Measurements from ENCODE around the gene ROCK1. TPM values are rescaled to one million over a fixed set of nuclear protein-coding genes. Genes with fewer than 3 reads are reported as not detected.
"Not testable (repeated sequence)": the region's sequence is repeated elsewhere in the genome, so short reads cannot be mapped to it uniquely, and the experiment has no call there.

ROCK1 gene
- total and polyA plus RNA-seq, 2 donors: 25.6 to 37.6 TPM

DNA sequence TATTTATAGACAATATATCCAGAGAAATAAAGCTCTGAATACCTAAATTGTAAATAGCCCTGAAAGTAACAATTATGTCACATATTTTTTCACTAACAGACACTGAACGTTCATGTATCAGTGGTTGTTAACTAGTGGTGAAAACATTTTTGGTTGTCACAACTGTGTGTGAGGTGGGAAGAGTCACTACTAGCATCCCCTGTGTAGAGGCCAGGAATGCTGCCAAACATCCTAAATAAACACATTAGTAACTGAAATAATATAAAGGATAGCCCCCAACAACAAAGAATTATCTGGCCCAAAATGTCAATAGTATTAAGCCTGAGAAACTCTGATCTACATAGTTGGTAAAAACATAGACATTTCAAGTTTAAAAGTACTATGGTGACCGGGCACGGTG is 64.5 kb downstream of the ROCK1 start:
- Histone ChIP-seq H3K4me1 (ENCODE audit: control insufficient read depth in 2 of 2, insufficient read depth in 2 of 2, low read length in 2 of 2) (no peaks in the 10 kb centered on the region), H3K27ac (ENCODE audit: low read depth in 1 of 2, low read length in 1 of 2) (no peak overlapping the region), H3K36me3 (ENCODE audit: control insufficient read depth in 2 of 2, insufficient read depth in 2 of 2, low read length in 1 of 2) (peaks cover 0 to 22% of the 10 kb centered on the region in 2 donors), H3K4me3 (ENCODE audit: low read length in 2 of 2) (no peak overlapping the region), H3K27me3 (ENCODE audit: control insufficient read depth in 2 of 2, insufficient read depth in 1 of 2, low read length in 1 of 2) (no peaks in the 10 kb centered on the region), H3K9me3 (ENCODE audit: control insufficient read depth in 2 of 2, insufficient read depth in 1 of 2, low read length in 1 of 2) (no peaks in the 10 kb centered on the region)
- DNase-seq (ENCODE audit: low read depth in 6 of 9, low spot score in 9 of 9): no peak
- WGBS: 97% methylated on average over 3 of the region's 3 CpGs

DNA sequence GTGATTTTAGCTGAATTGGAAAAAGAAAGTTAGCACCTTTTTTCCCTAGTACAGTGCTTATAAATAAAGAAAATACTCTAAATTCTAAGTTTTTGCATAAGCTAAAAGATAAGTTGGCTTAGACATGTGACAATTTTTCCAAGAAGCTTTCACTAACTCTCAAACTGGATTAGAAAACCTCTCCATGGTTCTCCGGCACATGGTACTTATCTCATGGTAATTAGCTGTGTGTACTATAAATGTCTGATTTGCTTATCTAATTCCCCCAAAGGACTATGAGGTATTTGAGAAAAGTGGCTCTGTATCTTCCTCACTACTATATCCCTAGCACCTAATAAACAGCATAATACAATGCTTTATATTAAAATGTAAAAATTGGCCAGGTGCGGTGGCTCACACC is 71.1 kb downstream of the ROCK1 start:
- Histone ChIP-seq H3K36me3 (ENCODE audit: control insufficient read depth in 2 of 2, insufficient read depth in 2 of 2, low read length in 1 of 2) (peaks cover 0 to 27% of the 10 kb centered on the region in 2 donors), H3K4me1 (ENCODE audit: control insufficient read depth in 2 of 2, insufficient read depth in 2 of 2, low read length in 2 of 2) (no peaks in the 10 kb centered on the region), H3K27ac (ENCODE audit: low read depth in 1 of 2, low read length in 1 of 2) (no peak overlapping the region), H3K27me3 (ENCODE audit: control insufficient read depth in 2 of 2, insufficient read depth in 1 of 2, low read length in 1 of 2) (no peaks in the 10 kb centered on the region), H3K9me3 (ENCODE audit: control insufficient read depth in 2 of 2, insufficient read depth in 1 of 2, low read length in 1 of 2) (no peaks in the 10 kb centered on the region), H3K4me3 (ENCODE audit: low read length in 2 of 2) (no peak overlapping the region)
- DNase-seq (ENCODE audit: low read depth in 6 of 9, low spot score in 9 of 9): no peak
- WGBS: 99% methylated on average over 2 of the region's 2 CpGs

DNA sequence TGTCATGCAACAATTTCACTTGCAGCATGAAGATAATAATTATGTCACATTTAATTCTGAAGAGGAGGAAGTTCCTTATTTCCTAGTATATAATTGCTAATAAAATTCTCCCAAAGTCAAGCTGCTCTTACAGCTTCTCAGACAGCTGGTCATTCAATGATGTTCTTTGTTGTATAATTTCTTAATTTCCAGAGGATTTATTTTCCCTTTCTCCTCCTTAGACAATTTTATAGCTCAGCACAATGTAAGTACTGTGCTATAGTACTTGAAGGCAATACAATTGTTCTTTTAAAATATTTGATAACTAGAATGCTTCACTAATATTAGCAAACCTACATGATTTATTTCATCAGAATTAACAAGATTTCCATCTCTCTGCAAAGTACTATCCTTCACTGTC is 73.4 kb downstream of the ROCK1 start:
- no peaks in the 10 kb centered on the region for H3K27me3 ChIP-seq (ENCODE audit: control insufficient read depth in 2 of 2, insufficient read depth in 1 of 2, low read length in 1 of 2)
- H3K27ac ChIP-seq (ENCODE audit: low read depth in 1 of 2, low read length in 1 of 2): no peak overlapping the region
- H3K4me3 ChIP-seq (ENCODE audit: low read length in 2 of 2): no peak overlapping the region
- peaks cover 5 to 22% of the 10 kb centered on the region in 2 donors for H3K36me3 ChIP-seq (ENCODE audit: control insufficient read depth in 2 of 2, insufficient read depth in 2 of 2, low read length in 1 of 2)
- no peaks in the 10 kb centered on the region for H3K9me3 ChIP-seq (ENCODE audit: control insufficient read depth in 2 of 2, insufficient read depth in 1 of 2, low read length in 1 of 2)
- no peaks in the 10 kb centered on the region for H3K4me1 ChIP-seq (ENCODE audit: control insufficient read depth in 2 of 2, insufficient read depth in 2 of 2, low read length in 2 of 2)
- DNase-seq (ENCODE audit: low read depth in 6 of 9, low spot score in 9 of 9): no peak

DNA sequence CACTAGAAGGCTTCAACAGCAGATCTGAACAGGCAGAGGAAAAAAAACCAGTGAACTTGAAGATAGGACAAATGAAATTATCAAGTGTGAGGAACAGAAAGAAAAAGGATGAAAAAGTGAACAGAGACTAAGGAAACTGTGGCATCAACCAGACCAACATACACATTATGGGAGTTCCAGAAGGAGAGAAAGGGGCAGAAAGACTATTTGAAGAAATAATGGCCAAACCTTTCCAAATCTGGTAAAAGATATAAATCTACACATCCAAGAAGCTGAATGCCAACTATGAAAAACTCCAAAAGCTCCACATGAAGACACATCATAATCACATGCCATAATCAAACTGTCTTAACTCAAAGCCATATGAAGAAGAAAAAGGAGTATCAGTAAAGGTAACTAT is 79.8 kb downstream of the ROCK1 start:
- no peak for DNase-seq (ENCODE audit: low read depth in 6 of 9, low spot score in 9 of 9)
- H3K36me3 ChIP-seq (ENCODE audit: control insufficient read depth in 2 of 2, insufficient read depth in 2 of 2, low read length in 1 of 2): peaks cover 5 to 18% of the 10 kb centered on the region in 2 donors
- no peak overlapping the region for H3K4me3 ChIP-seq (ENCODE audit: low read length in 2 of 2)
- H3K27me3 ChIP-seq (ENCODE audit: control insufficient read depth in 2 of 2, insufficient read depth in 1 of 2, low read length in 1 of 2): no peaks in the 10 kb centered on the region
- H3K4me1 ChIP-seq (ENCODE audit: control insufficient read depth in 2 of 2, insufficient read depth in 2 of 2, low read length in 2 of 2): no peaks in the 10 kb centered on the region
- H3K9me3 ChIP-seq (ENCODE audit: control insufficient read depth in 2 of 2, insufficient read depth in 1 of 2, low read length in 1 of 2): no peaks in the 10 kb centered on the region
- H3K27ac ChIP-seq (ENCODE audit: low read depth in 1 of 2, low read length in 1 of 2): no peak overlapping the region

DNA sequence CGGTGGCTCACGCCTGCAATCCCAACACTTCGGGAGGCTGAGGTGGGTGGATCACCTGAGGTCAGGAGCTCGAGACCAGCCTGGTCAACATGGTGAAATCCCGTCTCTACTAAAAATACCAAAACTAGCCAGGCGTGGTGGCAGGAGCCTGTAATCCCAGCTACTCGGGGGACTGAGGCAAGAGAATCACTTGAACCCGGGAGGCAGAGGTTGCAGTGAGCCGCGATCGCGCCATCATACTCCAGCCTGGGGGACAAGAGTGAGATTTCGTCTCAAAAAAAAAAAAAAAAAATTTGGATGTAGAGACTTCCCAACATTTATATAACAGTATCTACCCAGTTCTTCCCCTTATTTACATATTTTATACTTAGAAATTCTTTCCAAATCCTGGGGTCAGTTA is 93.4 kb downstream of the ROCK1 start:
- H3K4me1 ChIP-seq (ENCODE audit: control insufficient read depth in 2 of 2, insufficient read depth in 2 of 2, low read length in 2 of 2); H3K27ac ChIP-seq (ENCODE audit: low read depth in 1 of 2, low read length in 1 of 2); H3K4me3 ChIP-seq (ENCODE audit: low read length in 2 of 2); DNase-seq (ENCODE audit: low read depth in 6 of 9, low spot score in 9 of 9); H3K27me3 ChIP-seq (ENCODE audit: control insufficient read depth in 2 of 2, insufficient read depth in 1 of 2, low read length in 1 of 2); H3K9me3 ChIP-seq (ENCODE audit: control insufficient read depth in 2 of 2, insufficient read depth in 1 of 2, low read length in 1 of 2): not testable (repeated sequence)
- WGBS: 99% methylated on average over 13 of the region's 13 CpGs
- H3K36me3 ChIP-seq (ENCODE audit: control insufficient read depth in 2 of 2, insufficient read depth in 2 of 2, low read length in 1 of 2): peaks cover 15 to 47% of the 10 kb centered on the region in 2 donors

DNA sequence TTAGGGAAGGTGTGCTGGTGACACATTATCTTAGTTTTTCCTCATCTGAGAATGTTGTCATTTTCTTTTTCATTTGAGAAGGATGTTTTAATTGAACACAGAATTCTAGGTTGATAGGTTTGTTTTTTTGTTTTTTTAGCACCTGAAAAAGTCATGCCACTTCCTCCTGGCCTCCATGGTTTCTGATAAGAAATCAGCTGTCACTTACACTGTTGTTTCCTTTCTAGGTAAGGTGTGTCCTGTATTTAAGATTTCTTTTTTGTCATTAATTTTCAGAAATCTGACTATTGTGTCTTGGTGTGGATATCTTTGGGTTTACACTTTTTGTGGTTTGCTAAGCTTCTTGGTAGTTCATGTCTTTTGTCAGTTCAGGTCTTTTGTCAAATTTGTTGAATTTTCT is 99.3 kb downstream of the ROCK1 start:
- no peak for DNase-seq (ENCODE audit: low read depth in 6 of 9, low spot score in 9 of 9)
- Histone ChIP-seq H3K36me3 (ENCODE audit: control insufficient read depth in 2 of 2, insufficient read depth in 2 of 2, low read length in 1 of 2) (peaks cover 13 to 39% of the 10 kb centered on the region in 2 donors), H3K27ac (ENCODE audit: low read depth in 1 of 2, low read length in 1 of 2) (no peak overlapping the region)

DNA sequence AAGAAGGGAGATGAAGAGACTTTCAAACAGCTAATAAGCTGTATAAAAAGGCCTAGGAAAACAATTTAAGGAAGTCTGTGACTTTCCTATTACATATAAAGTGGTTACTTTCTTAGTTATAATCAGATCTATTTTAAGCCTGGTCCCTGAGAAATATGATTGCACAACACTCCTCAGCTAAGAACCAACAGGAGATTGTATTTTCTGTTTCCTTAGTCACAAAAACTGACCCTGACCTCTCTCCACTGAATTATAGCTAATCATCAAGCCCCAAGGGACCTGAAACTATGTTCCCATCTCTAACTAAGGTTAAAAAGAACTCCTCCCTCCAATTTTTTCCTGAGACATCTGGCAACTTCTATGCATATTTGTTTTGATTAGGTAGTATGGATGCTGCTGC is 106.9 kb downstream of the ROCK1 start:
- Histone ChIP-seq H3K4me1 (ENCODE audit: control insufficient read depth in 2 of 2, insufficient read depth in 2 of 2, low read length in 2 of 2) (no peaks in the 10 kb centered on the region), H3K36me3 (ENCODE audit: control insufficient read depth in 2 of 2, insufficient read depth in 2 of 2, low read length in 1 of 2) (peaks cover 15 to 43% of the 10 kb centered on the region in 2 donors), H3K9me3 (ENCODE audit: control insufficient read depth in 2 of 2, insufficient read depth in 1 of 2, low read length in 1 of 2) (no peaks in the 10 kb centered on the region), H3K27ac (ENCODE audit: low read depth in 1 of 2, low read length in 1 of 2) (no peak overlapping the region), H3K27me3 (ENCODE audit: control insufficient read depth in 2 of 2, insufficient read depth in 1 of 2, low read length in 1 of 2) (no peaks in the 10 kb centered on the region), H3K4me3 (ENCODE audit: low read length in 2 of 2) (no peak overlapping the region)
- DNase-seq (ENCODE audit: low read depth in 6 of 9, low spot score in 9 of 9): no peak

More for the DNA sequence above, 99.3 kb downstream of the ROCK1 start:
- Histone ChIP-seq H3K27me3 (ENCODE audit: control insufficient read depth in 2 of 2, insufficient read depth in 1 of 2, low read length in 1 of 2) (no peaks in the 10 kb centered on the region), H3K4me3 (ENCODE audit: low read length in 2 of 2) (no peak overlapping the region), H3K4me1 (ENCODE audit: control insufficient read depth in 2 of 2, insufficient read depth in 2 of 2, low read length in 2 of 2) (no peaks in the 10 kb centered on the region), H3K9me3 (ENCODE audit: control insufficient read depth in 2 of 2, insufficient read depth in 1 of 2, low read length in 1 of 2) (peaks cover 4 to 7% of the 10 kb centered on the region in 2 donors)

DNA sequence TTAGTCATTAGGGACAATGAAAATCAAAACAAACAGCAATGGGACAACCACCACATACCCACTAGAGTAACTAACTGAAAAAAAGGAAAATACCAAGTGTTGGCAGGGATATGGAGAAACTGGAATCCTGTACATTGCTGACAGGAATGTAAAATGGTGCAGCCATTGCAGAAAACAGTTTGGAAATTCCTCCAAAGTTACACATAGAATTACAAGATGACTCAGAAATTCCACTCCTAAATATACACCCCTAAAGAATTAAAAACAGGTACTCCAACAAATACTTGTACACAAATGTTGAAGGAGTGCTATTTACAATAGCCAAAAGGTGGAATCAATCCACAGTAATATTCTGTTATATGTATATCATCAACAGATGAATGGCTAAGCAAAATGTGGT is 110.9 kb downstream of the ROCK1 start:
- no peak overlapping the region for H3K4me3 ChIP-seq (ENCODE audit: low read length in 2 of 2)
- no peaks in the 10 kb centered on the region for H3K4me1 ChIP-seq (ENCODE audit: control insufficient read depth in 2 of 2, insufficient read depth in 2 of 2, low read length in 2 of 2)
- H3K9me3 ChIP-seq (ENCODE audit: control insufficient read depth in 2 of 2, insufficient read depth in 1 of 2, low read length in 1 of 2): no peaks in the 10 kb centered on the region
- no peaks in the 10 kb centered on the region for H3K27me3 ChIP-seq (ENCODE audit: control insufficient read depth in 2 of 2, insufficient read depth in 1 of 2, low read length in 1 of 2)
- peaks cover 10 to 28% of the 10 kb centered on the region in 2 donors for H3K36me3 ChIP-seq (ENCODE audit: control insufficient read depth in 2 of 2, insufficient read depth in 2 of 2, low read length in 1 of 2)
- no peak for DNase-seq (ENCODE audit: low read depth in 6 of 9, low spot score in 9 of 9)
- no peak overlapping the region for H3K27ac ChIP-seq (ENCODE audit: low read depth in 1 of 2, low read length in 1 of 2)

DNA sequence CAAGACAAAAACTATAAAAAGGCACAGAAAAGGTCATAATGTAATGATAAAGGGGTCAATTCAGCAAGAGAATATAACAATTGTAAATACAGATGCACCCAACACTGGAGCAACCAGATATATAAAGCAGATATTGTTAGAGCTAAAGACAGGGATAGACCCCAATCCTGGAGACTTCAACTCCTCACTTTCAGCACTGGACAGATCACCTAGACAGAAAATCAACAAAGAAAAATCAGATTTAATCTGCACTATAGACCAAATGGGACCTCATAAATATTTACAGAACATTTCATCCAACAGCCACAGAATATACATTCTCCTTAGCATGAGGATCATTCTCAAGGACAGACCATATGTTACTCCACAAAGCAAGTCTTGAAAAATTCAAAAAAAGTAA is 114.2 kb downstream of the ROCK1 start:
- H3K4me1 ChIP-seq (ENCODE audit: control insufficient read depth in 2 of 2, insufficient read depth in 2 of 2, low read length in 2 of 2): no peaks in the 10 kb centered on the region
- no peak overlapping the region for H3K4me3 ChIP-seq (ENCODE audit: low read length in 2 of 2)
- no peak overlapping the region for H3K27ac ChIP-seq (ENCODE audit: low read depth in 1 of 2, low read length in 1 of 2)
- peaks cover 7 to 13% of the 10 kb centered on the region in 2 donors for H3K36me3 ChIP-seq (ENCODE audit: control insufficient read depth in 2 of 2, insufficient read depth in 2 of 2, low read length in 1 of 2)
- no peaks in the 10 kb centered on the region for H3K27me3 ChIP-seq (ENCODE audit: control insufficient read depth in 2 of 2, insufficient read depth in 1 of 2, low read length in 1 of 2)
- no peaks in the 10 kb centered on the region for H3K9me3 ChIP-seq (ENCODE audit: control insufficient read depth in 2 of 2, insufficient read depth in 1 of 2, low read length in 1 of 2)
- DNase-seq (ENCODE audit: low read depth in 6 of 9, low spot score in 9 of 9): no peak

DNA sequence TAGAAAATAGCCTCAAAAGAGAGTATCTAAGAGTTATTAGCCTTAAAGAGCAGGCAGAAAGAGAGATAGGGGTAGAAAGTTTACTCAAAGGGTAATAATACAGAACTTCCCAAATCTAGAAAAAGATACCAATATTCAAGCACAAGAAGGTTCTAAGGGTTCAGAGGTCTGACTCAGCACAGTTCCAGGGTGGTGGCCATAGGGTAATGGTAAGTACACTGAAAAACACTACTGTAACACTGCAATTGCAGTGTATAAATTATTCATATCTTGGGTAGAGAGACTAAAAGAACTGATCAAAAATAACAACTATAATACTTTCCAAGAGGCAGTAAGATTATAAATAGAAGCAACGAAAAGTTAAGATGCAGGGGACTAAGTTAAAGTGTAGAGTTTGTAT is 115.2 kb downstream of the ROCK1 start:
- no peak overlapping the region for H3K27ac ChIP-seq (ENCODE audit: low read depth in 1 of 2, low read length in 1 of 2)
- H3K36me3 ChIP-seq (ENCODE audit: control insufficient read depth in 2 of 2, insufficient read depth in 2 of 2, low read length in 1 of 2): peaks cover 10 to 18% of the 10 kb centered on the region in 2 donors
- H3K4me1 ChIP-seq (ENCODE audit: control insufficient read depth in 2 of 2, insufficient read depth in 2 of 2, low read length in 2 of 2): no peaks in the 10 kb centered on the region
- WGBS: 97% methylated on average over 1 of the region's 1 CpG
- no peak for DNase-seq (ENCODE audit: low read depth in 6 of 9, low spot score in 9 of 9)
- no peaks in the 10 kb centered on the region for H3K27me3 ChIP-seq (ENCODE audit: control insufficient read depth in 2 of 2, insufficient read depth in 1 of 2, low read length in 1 of 2)
- no peak overlapping the region for H3K4me3 ChIP-seq (ENCODE audit: low read length in 2 of 2)
- no peaks in the 10 kb centered on the region for H3K9me3 ChIP-seq (ENCODE audit: control insufficient read depth in 2 of 2, insufficient read depth in 1 of 2, low read length in 1 of 2)

Data from thymus (tissue), 11 donors.